GM19397 (cell line): ENCODE data around the gene PRELID1.
"Not testable (repeated sequence)": the region's sequence is repeated elsewhere in the genome, so short reads cannot be mapped to it uniquely, and the experiment has no call there.

Experiments used
- ATAC-seq: cut with Tn5 transposase; IDR thresholded peaks from one replicate; pipeline ENCODE4 v1.9.1; 2021; ENCODE audit warnings: mild to moderate bottlenecking, moderate library complexity; ENCODE audit not compliant: unreplicated experiment

PRELID1 gene

GRCh38 chr5:177334781-177335700 is 31.4 kb downstream of the PRELID1 start:
- ATAC-seq, result no peak

- no peak for ATAC-seq
Measured at GRCh38 chr5:177335701-177336065, 32.1 kb downstream of the PRELID1 start.

GRCh38 chr5:177336112-177336511 is 32.5 kb downstream of the PRELID1 start:
- no peak for ATAC-seq

GRCh38 chr5:177336603-177337494 is 33.2 kb downstream of the PRELID1 start:
- ATAC-seq, result no peak

GRCh38 chr5:177338251-177339106 is 34.9 kb downstream of the PRELID1 start:
- no peak for ATAC-seq

GRCh38 chr5:177339107-177339638 is 35.6 kb downstream of the PRELID1 start:
- no peak for ATAC-seq

GRCh38 chr5:177343000-177343399 is 39.4 kb downstream of the PRELID1 start:
- ATAC-seq, result not testable (repeated sequence)

GRCh38 chr5:177343777-177344176 is 40.2 kb downstream of the PRELID1 start:
- no peak for ATAC-seq

- no peak for ATAC-seq
Measured at GRCh38 chr5:177344891-177345290, 41.3 kb downstream of the PRELID1 start.

GRCh38 chr5:177346820-177347219 is 43.2 kb downstream of the PRELID1 start:
- ATAC-seq, result no peak

- ATAC-seq, result no peak
Measured at GRCh38 chr5:177347699-177348098, 44.1 kb downstream of the PRELID1 start.

GRCh38 chr5:177349362-177349647 is 45.7 kb downstream of the PRELID1 start:
- no peak for ATAC-seq

GRCh38 chr5:177349762-177350161 is 46.2 kb downstream of the PRELID1 start:
- no peak for ATAC-seq

GRCh38 chr5:177350776-177351391 is 47.3 kb downstream of the PRELID1 start:
- ATAC-seq, result no peak

GRCh38 chr5:177351392-177352329 is 48.1 kb downstream of the PRELID1 start, which contains the start of gene LMAN2:
TSS of gene LMAN2 (minus strand) at chr5:177351668. CDS start at chr5:177351647, 21 bp downstream.
- ATAC-seq, result peak; percentile 88

GRCh38 chr5:177353093-177353492 is 49.5 kb downstream of the PRELID1 start:
- no peak for ATAC-seq

- no peak for ATAC-seq
Measured at GRCh38 chr5:177354256-177354655, 50.7 kb downstream of the PRELID1 start.

GRCh38 chr5:177354711-177355110 is 51.1 kb downstream of the PRELID1 start:
- no peak for ATAC-seq
